ENCODE data around the gene NAPB.

NAPB gene

DNA sequence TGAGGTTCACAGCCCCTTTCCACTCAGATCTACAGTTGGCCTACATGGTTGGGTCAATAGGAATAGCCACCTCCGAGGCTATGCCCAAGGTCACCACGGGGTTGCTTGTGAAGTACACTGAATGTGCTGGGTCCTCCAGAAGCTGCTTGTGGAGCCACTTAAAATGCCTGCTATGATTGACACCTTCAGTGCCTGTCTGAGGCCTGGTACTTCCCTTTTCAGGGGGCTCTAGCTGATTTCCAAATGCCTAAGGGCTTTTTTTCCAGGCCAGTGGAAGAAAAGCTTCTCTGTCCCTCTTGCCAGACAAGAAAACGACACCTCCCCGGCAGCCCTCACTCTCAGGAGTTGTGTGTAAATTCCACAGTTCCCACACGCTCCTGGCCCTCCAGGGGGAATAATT lies 77.0 kb downstream of the NAPB start:
- no peak for DNase-seq (ENCODE audit: low spot score)

- no peak for DNase-seq (ENCODE audit: low spot score)
Observed at GRCh38 chr20:23343590-23343989, 77.7 kb downstream of the NAPB start.

- no peak for DNase-seq (ENCODE audit: low spot score)
Observed at GRCh38 chr20:23341073-23341472, 80.2 kb downstream of the NAPB start.

DNA sequence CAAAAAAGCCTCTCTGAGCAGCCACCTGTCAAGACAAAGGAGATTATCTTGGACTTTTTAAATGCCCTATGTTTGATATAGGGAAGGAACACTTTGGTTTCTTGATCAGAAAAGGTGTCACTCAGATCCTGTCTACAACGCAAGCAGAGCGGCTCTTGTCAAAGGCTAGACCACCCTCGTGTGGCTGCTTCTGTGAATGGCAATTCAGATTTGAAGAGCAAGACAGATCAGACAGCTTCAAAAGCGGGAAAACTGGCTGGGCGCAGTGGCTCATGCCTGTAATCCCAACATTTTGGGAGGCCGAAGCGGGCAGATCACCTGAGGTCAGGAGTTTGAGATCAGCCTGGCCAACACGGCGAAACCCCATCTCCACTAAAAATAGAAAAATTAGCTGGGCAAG lies 80.8 kb downstream of the NAPB start:
- peak; percentile 89 for DNase-seq (ENCODE audit: low spot score)

- no peak for DNase-seq (ENCODE audit: low spot score)
Observed at GRCh38 chr20:23339986-23340385, 81.3 kb downstream of the NAPB start.

- no peak for DNase-seq (ENCODE audit: low spot score)
Observed at GRCh38 chr20:23337312-23337711, 84.0 kb downstream of the NAPB start.

DNA sequence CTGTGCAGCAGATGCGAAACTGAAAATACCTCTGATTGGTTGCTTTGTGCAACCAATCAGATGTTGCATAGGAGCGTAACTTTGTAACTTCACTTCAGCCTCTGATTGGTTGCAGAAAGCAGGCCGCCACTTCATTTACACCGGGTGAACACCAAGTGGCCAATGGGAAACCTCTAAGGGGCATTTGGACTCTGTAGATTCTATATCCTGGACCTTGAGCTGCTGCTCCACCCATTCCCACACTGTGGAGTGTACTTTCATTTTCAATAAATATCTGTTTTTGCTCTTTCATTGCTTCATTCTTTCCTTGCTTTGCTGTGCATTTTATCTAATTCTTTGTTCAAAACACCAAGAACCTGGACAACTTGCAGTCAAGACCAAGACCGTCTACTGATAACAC lies 84.8 kb downstream of the NAPB start:
- no peak for DNase-seq (ENCODE audit: low spot score)

GRCh38 chr20:23335521-23335920 lies 85.8 kb downstream of the NAPB start:
- no peak for DNase-seq (ENCODE audit: low spot score)

DNA sequence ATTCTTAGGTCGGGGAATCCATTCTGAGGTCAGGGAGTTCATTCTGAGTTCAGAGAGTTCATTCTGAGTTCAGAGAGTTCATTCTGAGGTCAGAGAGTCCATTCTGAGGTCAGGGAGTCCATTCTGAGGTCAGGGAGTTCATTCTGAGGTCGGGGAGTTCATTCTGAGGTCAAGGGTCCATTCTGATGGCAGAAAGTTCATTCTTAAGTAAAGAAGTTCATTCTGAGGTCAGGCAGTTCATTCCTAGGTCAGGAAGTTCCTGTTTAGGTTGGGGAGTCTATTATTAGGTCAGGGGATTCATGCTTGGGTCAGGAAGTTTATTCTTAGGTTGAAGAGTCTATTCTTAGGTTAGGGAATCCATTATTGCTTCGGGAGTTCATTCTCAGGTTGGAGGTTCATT lies 87.2 kb downstream of the NAPB start:
- DNase-seq (ENCODE audit: low spot score) = no peak

DNA sequence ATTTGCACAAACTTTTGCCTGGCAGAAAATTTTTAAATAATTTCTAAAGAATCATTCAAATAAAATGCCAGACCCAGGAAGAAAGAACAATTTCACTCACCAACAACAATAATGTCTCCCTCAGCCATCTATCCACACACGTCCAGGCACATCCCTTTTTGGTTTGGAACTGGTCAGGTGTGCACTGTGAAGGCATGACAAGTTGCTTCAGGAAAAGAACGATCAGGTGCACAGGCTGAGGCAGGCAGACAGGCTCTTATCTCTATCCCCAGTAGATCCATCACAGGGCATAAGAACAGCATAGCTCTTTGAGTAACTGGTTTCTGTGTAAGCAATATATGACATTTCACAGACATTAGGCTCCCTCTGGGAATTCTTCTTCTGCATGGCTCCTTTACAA lies 88.8 kb downstream of the NAPB start:
- no peak for DNase-seq (ENCODE audit: low spot score)

GRCh38 chr20:23331450-23332350 lies 89.6 kb downstream of the NAPB start:
- no peak for DNase-seq (ENCODE audit: low spot score)

DNA sequence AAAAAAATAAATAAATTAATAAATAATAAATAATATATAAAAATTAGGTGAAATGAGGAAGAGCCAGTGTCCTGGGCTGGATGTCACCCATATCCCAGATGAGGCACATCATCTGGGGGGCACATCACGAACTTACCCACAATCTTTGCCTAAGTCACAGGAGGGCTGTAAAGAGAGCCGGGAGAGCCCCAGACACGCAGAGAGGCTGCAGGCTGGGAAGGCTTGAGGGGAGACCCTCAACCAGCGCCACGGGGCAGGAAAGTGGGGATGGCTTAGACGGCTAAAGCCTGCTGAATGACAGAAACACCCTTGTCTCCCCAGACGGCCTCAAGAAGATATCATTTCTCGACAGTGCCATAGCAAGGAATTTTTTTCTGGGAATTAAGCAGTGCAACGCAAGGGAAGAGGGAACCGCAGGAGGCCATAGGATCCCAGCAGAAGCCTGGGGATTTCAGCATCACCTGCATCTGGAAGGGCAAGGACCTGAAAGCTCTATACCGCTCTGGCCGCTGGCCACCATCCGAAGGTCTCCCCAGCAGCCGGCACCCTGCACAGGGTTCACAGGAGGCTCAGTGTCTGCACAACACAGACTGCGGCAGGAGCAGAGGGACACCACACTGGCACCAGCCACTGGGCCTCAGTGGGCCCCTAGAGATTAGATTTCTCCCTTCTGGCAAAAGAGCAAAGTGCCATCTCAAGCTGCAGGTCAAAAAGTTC lies 93.5 kb downstream of the NAPB start:
- DNase-seq (ENCODE audit: low spot score) = no peak

- no peak for DNase-seq (ENCODE audit: low spot score)
Observed at GRCh38 chr20:23326774-23327173, 94.5 kb downstream of the NAPB start.

DNA sequence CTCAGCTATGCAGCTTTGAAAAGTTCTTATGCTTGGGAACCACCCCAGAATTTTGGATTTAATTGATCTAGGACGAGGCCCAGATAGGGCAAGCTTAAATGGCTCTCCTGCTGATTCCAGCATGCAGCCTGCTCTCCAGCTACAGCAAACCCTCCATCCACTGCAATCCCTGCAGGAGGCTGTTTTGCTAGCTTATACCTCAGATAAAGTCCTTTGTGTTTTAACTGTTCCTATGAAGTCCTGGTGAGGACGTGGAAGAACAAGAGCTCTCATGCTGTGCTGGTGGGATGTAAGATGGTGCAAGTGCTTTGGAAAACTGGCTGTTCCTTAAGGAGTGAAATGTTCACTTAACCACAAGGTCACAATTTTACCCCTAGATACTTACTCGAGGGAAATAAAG lies 96.2 kb downstream of the NAPB start:
- DNase-seq (ENCODE audit: low spot score) = no peak
